Natural killer cell treated with Interleukin-12 subunit alpha and Interleukin-12 subunit beta and Interleukin-15 and Interleukin-18, amount 100 ng/mL, for 72 hours (primary cell): ENCODE results near the gene SVBP. TPM values are rescaled to one million over a fixed set of nuclear protein-coding genes. Genes with fewer than 3 reads are reported as not detected.
"Not testable (repeated sequence)": the region's sequence is repeated elsewhere in the genome, so short reads cannot be mapped to it uniquely, and the experiment has no call there.

Experiments
- ATAC-seq, 2 donors: fragments of 150-1000 bp; cut with Tn5 transposase in 1 of 2; sonication (Bioruptor Pico), chemical (Tn5 transposase) in 1 of 2; 2 replicates each; pipeline ENCODE4 v1.10.0; 2021
- DNase-seq: peaks from one replicate; pipeline ENCODE4 v3.0.0; 2022; ENCODE audit warnings: low spot score
- H3K27ac Mint-ChIP-seq, 2 donors: 1 replicate in 1 of 2; 2 replicates in 1 of 2; pipeline ENCODE4 v1.8.0; 2022; ENCODE audit warnings: mixed read lengths in 2 of 2, mild to moderate bottlenecking in 1 of 2, moderate library complexity in 1 of 2
- H3K27me3 Mint-ChIP-seq, 2 donors: 1 replicate in 1 of 2; 2 replicates in 1 of 2; pipeline ENCODE4 v1.8.0; 2022; ENCODE audit warnings: mixed read lengths in 2 of 2
- H3K36me3 Mint-ChIP-seq: one replicate; pipeline ENCODE4 v1.8.0; 2022; ENCODE audit warnings: mixed read lengths
- H3K4me1 Mint-ChIP-seq, 2 donors: 1 replicate in 1 of 2; 2 replicates in 1 of 2; pipeline ENCODE4 v1.8.0; 2022; ENCODE audit warnings: low read depth in 2 of 2, mixed read lengths in 2 of 2, mild to moderate bottlenecking in 1 of 2
- H3K4me3 Mint-ChIP-seq: one replicate; pipeline ENCODE4 v1.8.0; 2022; ENCODE audit warnings: mixed read lengths
- H3K9me3 Mint-ChIP-seq: 2 replicates; pipeline ENCODE4 v1.8.0; 2022; ENCODE audit warnings: mixed read lengths
- total RNA-seq, 2 donors: library from RNA; stranded (reverse); gene quantifications; one replicate each; pipeline ENCODE4 v1.2.3, GENCODE V29; 2022

SVBP gene
- total RNA-seq, 2 donors from 2014 or later = 8.4 to 10.7 TPM

DNA sequence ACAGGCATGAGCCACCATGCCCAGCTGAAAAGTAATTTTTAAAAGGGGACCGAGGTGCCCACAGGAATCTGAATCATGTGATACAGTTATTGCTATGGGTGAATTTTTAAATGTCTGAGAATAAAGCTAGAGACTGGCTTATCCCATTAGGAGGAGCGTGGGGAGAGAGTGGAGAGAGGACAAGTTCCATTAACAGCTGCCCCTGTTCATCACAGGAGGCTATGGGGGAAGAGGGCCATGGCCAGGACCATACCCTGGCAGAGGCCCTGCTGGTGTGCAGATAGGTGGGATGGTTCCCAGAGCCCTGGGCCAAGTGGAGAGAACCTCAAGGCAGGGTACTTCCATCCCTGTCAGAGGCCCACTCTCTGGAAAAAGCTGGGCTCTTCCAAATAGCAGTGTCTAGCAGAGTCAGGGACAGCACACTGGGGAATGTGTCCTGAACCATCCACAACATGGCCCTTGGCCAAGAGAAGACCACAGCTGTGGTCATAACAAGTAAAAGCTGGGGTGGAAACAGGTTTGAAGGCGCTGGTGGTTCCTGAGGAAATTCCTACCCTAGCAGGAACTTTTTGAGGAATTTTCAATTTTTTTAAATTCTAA, 15.5 kb upstream of the SVBP start:
- H3K36me3 Mint-ChIP-seq = no peaks in the 10 kb centered on the region

DNA sequence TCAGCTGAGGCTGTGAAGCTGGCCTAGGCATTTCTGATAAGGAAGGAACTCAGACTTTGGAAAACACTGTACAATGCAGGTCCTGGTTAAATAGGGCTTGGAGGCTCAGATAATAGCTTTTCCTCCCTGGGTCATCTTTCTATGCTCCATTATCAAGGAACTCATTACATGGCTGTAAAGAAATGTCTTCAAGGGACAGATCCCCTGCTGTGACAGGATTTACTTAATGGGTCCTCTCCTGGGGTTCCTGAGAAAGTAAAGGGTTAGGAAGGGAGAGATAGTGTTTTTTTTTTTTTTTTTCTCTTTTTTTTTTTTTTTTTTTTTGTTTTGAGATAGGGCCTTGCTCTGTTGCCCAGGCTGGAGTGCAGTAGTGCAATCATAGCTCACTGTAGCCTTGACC, 14.1 kb upstream of the SVBP start:
- ATAC-seq (no peak), DNase-seq (no peak)
- no peak overlapping the region for H3K27ac Mint-ChIP-seq
- H3K27me3 Mint-ChIP-seq = no peaks in the 10 kb centered on the region
- H3K4me1 Mint-ChIP-seq = no peaks in the 10 kb centered on the region
- no peaks in the 10 kb centered on the region for H3K9me3 Mint-ChIP-seq
- H3K36me3 Mint-ChIP-seq = no peaks in the 10 kb centered on the region
- H3K4me3 Mint-ChIP-seq = no peak overlapping the region

More for the DNA sequence above, 15.5 kb upstream of the SVBP start:
- Mint-ChIP-seq H3K27me3 (no peaks in the 10 kb centered on the region), H3K27ac (no peak overlapping the region), H3K4me1 (no peaks in the 10 kb centered on the region), H3K4me3 (no peak overlapping the region), H3K9me3 (no peaks in the 10 kb centered on the region)
- ATAC-seq = no peak
- DNase-seq = no peak

DNA sequence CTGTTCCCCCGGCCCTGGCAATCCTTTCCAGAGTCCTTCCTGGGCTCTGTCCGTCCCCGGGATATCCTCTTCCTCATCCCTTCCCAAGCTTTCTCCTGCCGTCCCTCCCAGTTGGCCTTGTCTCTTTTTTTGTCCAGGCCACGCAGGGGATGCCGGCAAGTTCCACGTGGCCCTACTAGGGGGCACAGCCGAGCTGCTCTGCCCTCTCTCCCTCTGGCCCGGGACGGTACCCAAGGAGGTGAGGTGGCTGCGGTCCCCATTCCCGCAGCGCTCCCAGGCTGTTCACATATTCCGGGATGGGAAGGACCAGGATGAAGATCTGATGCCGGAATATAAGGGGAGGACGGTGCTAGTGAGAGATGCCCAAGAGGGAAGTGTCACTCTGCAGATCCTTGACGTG, 13.4 kb upstream of the SVBP start:
- H3K4me3 Mint-ChIP-seq = no peak overlapping the region
- H3K9me3 Mint-ChIP-seq = no peaks in the 10 kb centered on the region
- no peaks in the 10 kb centered on the region for H3K36me3 Mint-ChIP-seq
- no peaks in the 10 kb centered on the region for H3K4me1 Mint-ChIP-seq
- no peak for DNase-seq
- ATAC-seq = no peak
- H3K27ac Mint-ChIP-seq = no peak overlapping the region
- H3K27me3 Mint-ChIP-seq = no peaks in the 10 kb centered on the region

DNA sequence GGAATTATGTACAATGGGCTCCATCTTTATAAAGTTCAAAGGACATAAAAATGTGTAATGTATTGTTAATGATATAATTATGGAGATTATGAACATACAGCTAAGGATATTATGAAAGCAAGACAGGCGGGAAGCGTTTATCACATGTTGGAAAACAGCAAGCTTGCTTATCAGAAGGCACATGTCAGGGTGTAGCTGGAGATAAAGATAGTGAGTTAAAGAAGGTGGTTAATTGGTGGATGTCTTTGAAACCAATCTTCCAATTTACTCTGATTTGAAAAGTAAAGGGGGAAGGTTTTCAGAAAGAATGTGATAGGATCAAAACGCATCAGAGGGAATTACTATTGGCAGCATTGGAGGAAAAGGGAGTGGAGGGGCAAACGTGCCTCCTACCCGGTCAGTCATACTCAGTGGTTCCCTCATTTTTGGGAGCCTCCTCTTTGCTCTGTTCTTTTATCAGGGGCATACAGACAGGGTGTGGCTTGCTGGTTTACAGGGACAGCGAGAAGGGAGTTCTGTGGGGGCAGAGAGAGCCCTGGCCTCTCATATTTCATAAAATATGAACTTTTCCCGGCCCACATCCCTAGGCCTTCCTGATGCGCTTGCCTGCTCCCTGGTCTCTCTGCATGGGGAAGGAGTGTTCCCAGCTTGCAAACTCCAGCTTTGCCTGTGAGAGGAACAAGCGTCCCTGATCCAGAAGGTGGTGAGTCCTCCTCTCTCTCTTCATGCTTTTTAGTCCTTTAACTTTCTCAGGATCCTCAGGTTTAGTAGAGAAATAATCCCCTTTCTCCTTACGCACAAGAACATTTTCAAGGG, 8.0 kb upstream of the SVBP start:
- DNase-seq (no peak), ATAC-seq (no peak)
- Mint-ChIP-seq H3K27ac (no peak overlapping the region), H3K27me3 (no peaks in the 10 kb centered on the region), H3K4me3 (no peak overlapping the region), H3K9me3 (no peaks in the 10 kb centered on the region), H3K36me3 (no peaks in the 10 kb centered on the region), H3K4me1 (peaks cover 2 to 6% of the 10 kb centered on the region in 2 donors)

DNA sequence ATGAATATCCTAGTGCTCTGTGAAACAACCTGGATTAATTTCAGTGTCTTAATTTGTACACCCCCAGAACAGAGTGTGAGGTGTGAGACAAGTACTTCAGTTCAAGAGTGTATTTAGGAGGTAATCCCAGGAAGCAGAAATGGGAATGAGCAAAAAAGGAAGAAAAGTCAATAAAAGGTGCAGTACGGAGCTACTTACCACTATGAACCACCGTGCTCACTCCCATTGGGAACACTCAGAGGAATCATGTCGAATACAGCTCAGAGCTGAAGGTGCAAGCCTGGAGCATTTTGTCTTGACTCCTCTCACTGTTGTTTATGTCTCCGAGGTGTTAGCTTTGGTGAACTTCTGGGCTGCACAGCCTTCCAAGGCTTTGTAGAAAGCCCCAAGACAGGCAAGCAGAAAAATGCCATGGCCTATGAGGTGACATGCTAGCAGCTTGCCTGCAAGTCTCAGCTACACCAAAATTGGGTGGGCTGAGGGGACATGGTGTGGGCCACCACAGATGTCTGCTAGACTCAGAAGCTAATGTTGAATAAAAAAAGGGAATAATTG, 7.4 kb upstream of the SVBP start:
- no peak overlapping the region for H3K4me3 Mint-ChIP-seq

DNA sequence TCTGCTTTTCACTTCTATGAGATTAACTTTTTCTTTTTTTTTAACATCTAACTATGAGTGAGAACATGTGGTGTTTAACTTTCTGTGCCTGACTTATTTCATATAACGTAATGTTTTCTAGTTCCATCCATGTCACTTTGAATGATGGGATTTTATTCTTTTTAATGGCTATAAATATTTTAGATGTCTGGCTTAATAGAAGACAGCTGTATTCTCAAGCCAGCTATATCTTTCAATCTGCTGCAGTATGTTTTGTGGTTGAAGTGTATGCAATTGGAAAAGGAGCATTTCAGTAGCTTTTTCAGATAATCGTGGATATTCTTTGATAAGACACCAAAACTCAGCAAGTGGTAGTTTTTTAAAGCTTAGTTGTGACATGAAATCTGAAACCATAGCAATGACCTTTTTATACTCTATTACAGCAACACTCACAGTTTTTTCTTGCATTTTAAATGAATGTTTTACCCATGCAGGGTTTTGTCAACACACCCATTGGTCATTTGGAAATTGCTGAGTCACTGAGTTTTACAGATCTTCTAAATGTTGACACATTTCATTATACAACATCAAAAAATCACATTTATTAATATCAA, 5.7 kb upstream of the SVBP start:
- Mint-ChIP-seq H3K27ac (no peak overlapping the region), H3K36me3 (no peaks in the 10 kb centered on the region), H3K27me3 (no peaks in the 10 kb centered on the region), H3K9me3 (no peaks in the 10 kb centered on the region), H3K4me1 (peaks cover 9% of the 10 kb centered on the region in 2 donors), H3K4me3 (no peak overlapping the region)
- ATAC-seq (no peak), DNase-seq (no peak)

More for the DNA sequence above, 7.4 kb upstream of the SVBP start:
- no peak for ATAC-seq
- H3K36me3 Mint-ChIP-seq = no peaks in the 10 kb centered on the region
- H3K4me1 Mint-ChIP-seq = peaks cover 6% of the 10 kb centered on the region in 2 donors
- H3K27ac Mint-ChIP-seq = no peak overlapping the region
- H3K9me3 Mint-ChIP-seq = no peaks in the 10 kb centered on the region
- DNase-seq = no peak
- H3K27me3 Mint-ChIP-seq = no peaks in the 10 kb centered on the region

DNA sequence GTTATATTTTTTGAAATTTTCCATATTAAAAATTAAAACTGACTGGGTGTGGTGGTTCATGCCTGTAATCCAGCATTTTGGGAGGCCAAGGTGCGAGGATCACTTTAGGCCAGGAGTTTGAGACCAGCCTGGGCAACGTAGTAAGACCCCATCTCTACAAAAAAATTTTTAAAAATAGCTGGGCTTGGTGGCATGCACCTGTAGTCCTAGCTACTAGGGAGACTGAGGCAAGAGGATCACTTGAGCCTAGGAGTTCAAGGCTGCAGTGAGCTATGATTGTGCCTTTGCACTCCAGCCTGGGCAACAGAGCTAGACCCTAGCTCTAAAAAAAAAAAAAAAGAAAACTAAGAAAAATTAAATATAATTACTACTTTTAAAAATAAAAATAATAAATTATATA, 4.5 kb upstream of the SVBP start:
- no peak overlapping the region for H3K4me3 Mint-ChIP-seq
- H3K27ac Mint-ChIP-seq = no peak overlapping the region
- no peak for DNase-seq
- no peaks in the 10 kb centered on the region for H3K27me3 Mint-ChIP-seq
- no peaks in the 10 kb centered on the region for H3K9me3 Mint-ChIP-seq
- no peaks in the 10 kb centered on the region for H3K36me3 Mint-ChIP-seq
- ATAC-seq = no peak
- H3K4me1 Mint-ChIP-seq = peaks cover 11 to 15% of the 10 kb centered on the region in 2 donors

DNA sequence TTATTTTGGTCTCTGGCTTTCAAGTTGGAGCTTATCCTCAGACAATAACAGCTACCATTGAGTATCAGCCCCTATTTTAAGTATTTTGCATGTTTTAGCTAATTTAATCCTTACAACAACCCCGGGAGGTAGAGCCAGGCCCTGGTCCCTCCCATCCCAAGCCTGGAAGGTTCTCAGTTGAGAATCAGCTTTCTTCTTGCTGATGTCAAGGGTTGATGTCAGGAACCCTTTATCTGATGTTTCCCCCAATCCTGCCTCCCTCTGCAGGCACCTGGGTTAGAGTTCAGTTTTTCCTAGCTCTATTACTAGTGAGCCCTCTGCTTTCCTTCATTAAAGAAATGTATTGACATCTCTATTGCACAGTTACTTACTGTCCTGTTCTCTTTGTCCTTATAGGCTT, 3.6 kb upstream of the SVBP start:
- H3K27me3 Mint-ChIP-seq = no peaks in the 10 kb centered on the region
- H3K27ac Mint-ChIP-seq = no peak overlapping the region
- H3K4me3 Mint-ChIP-seq = no peak overlapping the region
- ATAC-seq (no peak), DNase-seq (no peak)
- H3K4me1 Mint-ChIP-seq = peaks cover 18 to 24% of the 10 kb centered on the region in 2 donors
- H3K36me3 Mint-ChIP-seq = no peaks in the 10 kb centered on the region
- H3K9me3 Mint-ChIP-seq = no peaks in the 10 kb centered on the region

DNA sequence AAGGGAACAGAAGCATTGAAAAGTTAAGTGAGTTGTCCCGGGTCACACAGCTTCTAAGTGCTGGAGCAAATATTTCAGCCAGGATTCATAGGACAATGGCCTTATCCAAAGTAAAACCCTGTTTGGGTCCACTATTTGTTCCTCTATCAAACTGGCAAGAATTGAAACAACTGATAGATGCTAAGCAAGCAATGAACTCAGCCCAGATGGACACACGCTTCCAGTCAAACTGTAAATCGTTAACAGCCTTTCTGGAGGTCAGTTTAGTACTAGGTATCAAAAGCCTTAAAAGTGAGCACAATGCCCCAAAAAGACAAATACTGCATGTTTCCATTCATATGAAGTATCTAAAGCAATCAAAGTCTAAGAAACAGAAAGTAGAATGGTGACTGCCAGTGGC, 779 bp upstream of the SVBP start:
- no peaks in the 10 kb centered on the region for H3K9me3 Mint-ChIP-seq
- peak overlapping the region; percentile 77 for H3K4me3 Mint-ChIP-seq
- no peak for ATAC-seq
- peaks cover 19 to 26% of the 10 kb centered on the region in 2 donors for H3K4me1 Mint-ChIP-seq
- no peaks in the 10 kb centered on the region for H3K27me3 Mint-ChIP-seq
- no peaks in the 10 kb centered on the region for H3K36me3 Mint-ChIP-seq
- no peak for DNase-seq
- H3K27ac Mint-ChIP-seq = peak overlapping the region; percentile 21 to 62

DNA sequence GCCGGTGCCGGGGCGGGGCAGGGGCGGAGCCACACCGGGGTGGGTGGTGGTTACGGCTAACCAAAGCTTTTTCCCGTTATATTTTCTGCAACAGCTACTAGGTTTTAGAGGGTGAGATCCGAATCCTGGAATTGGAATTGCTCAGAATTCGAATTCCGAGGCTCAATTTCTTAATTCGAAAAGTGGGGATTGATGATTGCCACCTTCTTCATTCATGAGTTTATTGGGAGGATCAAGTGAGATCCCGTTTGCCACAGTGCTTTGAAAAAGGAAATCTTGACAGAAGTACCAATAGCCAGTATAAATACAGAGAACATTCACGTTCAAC, 207 bp upstream of the SVBP start:
- DNase-seq (no peak), ATAC-seq (no peak)
- Mint-ChIP-seq H3K36me3 (no peaks in the 10 kb centered on the region), H3K9me3 (no peaks in the 10 kb centered on the region), H3K27ac (peak overlapping the region; percentile 21 to 62), H3K4me1 (peaks cover 18 to 26% of the 10 kb centered on the region in 2 donors), H3K4me3 (peak overlapping the region; percentile 77), H3K27me3 (no peaks in the 10 kb centered on the region)

DNA sequence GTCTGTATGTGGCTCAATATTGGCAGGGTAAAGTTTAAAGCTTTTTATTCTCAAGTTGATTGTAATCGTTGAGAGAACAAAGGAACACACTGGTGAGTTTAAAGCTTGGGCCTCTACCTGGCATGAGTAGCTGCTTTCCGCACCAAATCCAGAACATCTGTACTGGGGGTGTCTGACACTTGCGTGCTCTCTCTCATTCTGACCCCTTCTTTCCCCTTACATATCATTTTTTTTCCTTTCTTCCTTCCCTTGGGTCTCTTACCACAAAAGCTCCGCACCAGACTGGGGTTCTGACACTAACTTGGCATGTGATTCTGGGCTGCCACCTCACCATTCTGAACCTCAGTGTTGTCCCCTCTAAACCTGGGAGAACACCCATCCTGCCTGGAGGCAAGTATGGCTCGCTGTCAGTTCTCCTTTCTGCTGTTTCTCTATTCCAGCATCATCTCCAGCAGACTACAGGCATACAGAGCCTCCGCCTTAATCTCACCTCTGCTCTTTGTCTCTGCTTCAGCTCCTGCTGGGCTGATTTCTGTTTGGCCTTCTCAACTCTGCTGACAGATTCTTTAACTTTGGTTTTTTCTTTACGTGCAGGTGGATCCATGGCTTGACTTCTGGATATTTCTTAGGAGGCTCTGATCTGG, 1.1 kb downstream of the SVBP start:
- ATAC-seq = no peak
- Mint-ChIP-seq H3K9me3 (no peaks in the 10 kb centered on the region), H3K4me1 (peaks cover 18 to 26% of the 10 kb centered on the region in 2 donors), H3K4me3 (peak overlapping the region; percentile 77), H3K27me3 (no peaks in the 10 kb centered on the region), H3K36me3 (no peaks in the 10 kb centered on the region), H3K27ac (peak overlapping the region; percentile 62 to 82)
- DNase-seq = no peak

DNA sequence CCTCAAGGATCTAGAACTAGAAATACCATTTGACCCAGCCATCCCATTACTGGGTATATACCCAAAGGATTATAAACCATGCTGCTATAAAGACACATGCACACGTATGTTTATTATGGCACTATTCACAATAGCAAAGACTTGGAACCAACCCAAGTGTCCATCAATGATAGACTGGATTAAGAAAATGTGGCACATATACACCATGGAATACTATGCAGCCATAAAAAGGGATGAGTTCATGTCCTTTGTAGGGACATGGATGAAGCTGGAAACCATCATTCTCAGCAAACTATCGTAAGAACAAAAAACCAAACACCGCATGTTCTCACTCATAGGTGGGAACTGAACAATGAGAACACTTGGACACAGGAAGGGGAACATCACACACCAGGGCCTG, 2.4 kb downstream of the SVBP start:
- H3K27ac Mint-ChIP-seq, H3K9me3 Mint-ChIP-seq: not testable (repeated sequence)

DNA sequence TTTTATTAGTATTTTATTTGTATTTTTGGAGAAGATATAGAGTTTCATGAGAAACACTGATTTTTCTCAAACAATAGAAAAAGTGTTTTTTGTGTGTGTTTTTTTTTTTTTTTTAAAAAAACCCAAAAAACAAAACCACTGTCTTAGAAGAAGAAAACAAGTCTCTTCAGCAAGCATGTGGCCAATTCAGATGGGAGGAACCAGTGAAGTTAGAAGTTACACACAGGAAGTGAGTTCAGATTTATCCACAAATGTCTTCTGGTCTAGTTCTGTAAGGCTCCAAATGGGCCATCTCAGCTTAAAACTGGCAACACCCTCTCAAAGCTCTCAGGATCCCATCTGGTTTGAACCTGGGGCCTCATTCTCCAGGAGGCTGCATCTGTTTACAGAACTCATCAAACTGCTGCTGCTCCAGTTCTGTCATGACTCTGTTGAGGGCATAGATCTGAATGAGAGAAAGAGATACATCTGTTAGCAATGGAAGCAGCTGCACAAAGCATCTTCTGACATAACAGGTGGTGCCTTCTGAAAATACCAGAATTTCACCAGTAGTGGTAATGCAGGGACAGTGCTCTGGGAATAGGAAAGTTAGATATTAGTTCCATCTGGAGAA, 10.0 kb downstream of the SVBP start:
- Mint-ChIP-seq H3K9me3 (no peaks in the 10 kb centered on the region), H3K27me3 (no peaks in the 10 kb centered on the region), H3K4me1 (no peaks in the 10 kb centered on the region), H3K27ac (no peak overlapping the region), H3K36me3 (no peaks in the 10 kb centered on the region), H3K4me3 (no peak overlapping the region)
- ATAC-seq = no peak
- DNase-seq = no peak

More for the DNA sequence above, 2.4 kb downstream of the SVBP start:
- DNase-seq, H3K4me3 Mint-ChIP-seq, H3K36me3 Mint-ChIP-seq, H3K27me3 Mint-ChIP-seq, ATAC-seq: not testable (repeated sequence)
- peaks cover 17 to 21% of the 10 kb centered on the region in 2 donors for H3K4me1 Mint-ChIP-seq
